HFFc6 (cell line): ENCODE measurements around the gene SIPA1L3. TPM values are rescaled to one million over a fixed set of nuclear protein-coding genes. Genes with fewer than 3 reads are reported as not detected.
A peak's percentile ranks its signal among the peaks of the same experiment; 100 is the strongest.
"Not testable (repeated sequence)": the region's sequence is repeated elsewhere in the genome, so short reads cannot be mapped to it uniquely, and the experiment has no call there.

Experiments
- DNase-seq: peaks from one replicate; pipeline ENCODE4 v3.0.0-alpha.2; 2018
- H3K27ac Mint-ChIP-seq: 2 replicates; pipeline ENCODE4 v1.8.0; 2020; ENCODE audit warnings: mild to moderate bottlenecking, mixed read lengths
- H3K27me3 Mint-ChIP-seq: 2 replicates; pipeline ENCODE4 v1.8.0; 2021; ENCODE audit warnings: mild to moderate bottlenecking, moderate library complexity, mixed read lengths; ENCODE audit not compliant: insufficient read depth
- H3K36me3 Mint-ChIP-seq: 2 replicates; pipeline ENCODE4 v1.8.0; 2021; ENCODE audit warnings: low read depth, mixed read lengths
- H3K4me1 Mint-ChIP-seq: 2 replicates; pipeline ENCODE4 v1.8.0; 2020; ENCODE audit warnings: low read depth, mixed read lengths
- H3K4me3 Mint-ChIP-seq: 2 replicates; pipeline ENCODE4 v1.8.0; 2020; ENCODE audit warnings: mild to moderate bottlenecking, moderate library complexity, mixed read lengths
- H3K9me3 Mint-ChIP-seq: 2 replicates; pipeline ENCODE4 v1.8.0; 2020; ENCODE audit warnings: mild to moderate bottlenecking, mixed read lengths
- total RNA-seq, 6 experiments: library from RNA; stranded (reverse); fragmentation: NEBNext Ultra II Directional; extraction: Animal tissue kit (Norgen Biotek cat#: 25700); gene quantifications; 2 replicates in 1 of 6; 3 replicates in 5 of 6; pipeline ENCODE4 v1.2.3, GENCODE V29; 2021
- TF ChIP-seq, protein P1 (sequence below): fragments of 200-600 bp; sonication (generic); IDR thresholded peaks from 2 replicates; pipeline ENCODE4 v1.5.0; 2021; ENCODE audit warnings: antibody characterized with exemption, mild to moderate bottlenecking

Gene SIPA1L3
- total RNA-seq, 6 experiments from 2014 or later: 34.0 to 46.7 (median 41.8) TPM

DNA sequence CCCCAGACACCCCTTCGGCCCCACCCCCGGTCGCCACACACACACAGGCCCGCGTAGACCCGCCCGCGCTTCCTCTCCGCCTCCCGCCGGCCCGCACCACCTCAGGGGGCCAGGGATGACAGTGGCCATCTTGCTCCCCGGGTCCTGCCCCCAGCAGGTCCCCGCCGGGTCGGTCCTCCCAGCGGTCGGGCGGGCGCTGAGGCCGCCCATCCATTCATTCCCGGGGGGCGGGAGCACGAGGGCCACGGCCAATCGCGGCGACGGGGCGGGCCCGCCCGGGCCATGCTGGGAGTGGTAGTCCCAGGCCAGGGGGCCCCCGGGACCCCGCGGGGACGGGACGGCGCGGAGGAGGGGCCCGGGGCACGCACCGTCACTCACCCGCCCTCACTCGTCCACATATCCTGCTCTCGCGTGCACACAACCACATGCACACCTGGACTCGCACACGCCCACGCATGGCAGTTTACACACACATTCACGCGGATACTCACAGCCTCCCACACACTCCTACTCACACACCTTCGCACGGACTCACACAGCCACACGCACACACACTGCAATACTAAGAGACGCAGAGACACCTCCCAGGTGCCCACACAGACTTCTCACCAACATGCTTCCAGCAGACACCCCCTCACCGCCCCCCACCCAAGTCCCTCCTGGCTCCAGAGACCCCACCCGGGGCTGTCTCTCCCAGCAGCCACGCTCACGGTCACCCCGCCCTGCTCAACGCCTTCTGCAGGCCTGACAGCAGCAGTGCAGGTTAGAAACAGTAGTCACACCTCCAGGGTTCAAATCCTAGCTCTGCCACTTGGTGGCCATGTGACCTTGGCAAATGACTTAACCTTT lies 317.2 kb downstream of the SIPA1L3 start, which contains the start of gene DPF1:
DPF1 (minus strand) TSS at position 209 of the 849 bp plus-strand sequence; CDS start at position 129, 80 bp downstream.
- Mint-ChIP-seq H3K36me3 (peaks cover 7% of the 10 kb centered on the region; the same call in 1 of the 2 replicates), H3K27ac (peak within 1 kb of the TSS; percentile 73), H3K27me3 (peaks cover 2% of the 10 kb centered on the region; the same call in 1 of the 2 replicates), H3K9me3 (no peaks in the 10 kb centered on the region), H3K4me3 (peak within 1 kb of the TSS; percentile 77), H3K4me1 (peaks cover 15% of the 10 kb centered on the region)
- TF ChIP-seq, protein P1, sequence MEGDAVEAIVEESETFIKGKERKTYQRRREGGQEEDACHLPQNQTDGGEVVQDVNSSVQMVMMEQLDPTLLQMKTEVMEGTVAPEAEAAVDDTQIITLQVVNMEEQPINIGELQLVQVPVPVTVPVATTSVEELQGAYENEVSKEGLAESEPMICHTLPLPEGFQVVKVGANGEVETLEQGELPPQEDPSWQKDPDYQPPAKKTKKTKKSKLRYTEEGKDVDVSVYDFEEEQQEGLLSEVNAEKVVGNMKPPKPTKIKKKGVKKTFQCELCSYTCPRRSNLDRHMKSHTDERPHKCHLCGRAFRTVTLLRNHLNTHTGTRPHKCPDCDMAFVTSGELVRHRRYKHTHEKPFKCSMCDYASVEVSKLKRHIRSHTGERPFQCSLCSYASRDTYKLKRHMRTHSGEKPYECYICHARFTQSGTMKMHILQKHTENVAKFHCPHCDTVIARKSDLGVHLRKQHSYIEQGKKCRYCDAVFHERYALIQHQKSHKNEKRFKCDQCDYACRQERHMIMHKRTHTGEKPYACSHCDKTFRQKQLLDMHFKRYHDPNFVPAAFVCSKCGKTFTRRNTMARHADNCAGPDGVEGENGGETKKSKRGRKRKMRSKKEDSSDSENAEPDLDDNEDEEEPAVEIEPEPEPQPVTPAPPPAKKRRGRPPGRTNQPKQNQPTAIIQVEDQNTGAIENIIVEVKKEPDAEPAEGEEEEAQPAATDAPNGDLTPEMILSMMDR: peak; percentile 56
- DNase-seq: peak; percentile 70

DNA sequence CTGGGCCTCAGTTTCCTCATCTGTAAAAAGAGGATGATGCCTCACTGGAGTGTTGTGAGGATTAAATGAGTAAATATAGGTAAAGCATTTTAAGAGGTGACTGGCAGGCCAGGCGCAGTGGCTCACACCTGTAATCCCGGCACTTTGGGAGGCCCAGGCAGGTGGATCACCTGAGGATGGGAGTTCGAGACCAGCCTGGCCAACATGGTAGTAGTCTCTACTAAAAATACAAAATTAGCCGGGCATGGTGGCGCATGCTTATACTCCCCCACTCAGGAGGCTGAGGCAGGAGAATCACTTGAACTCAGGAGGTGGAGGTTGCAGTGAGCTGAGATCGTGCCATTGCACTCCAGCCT lies 317.8 kb downstream of the SIPA1L3 start:
- not testable (repeated sequence) for H3K9me3 Mint-ChIP-seq, H3K27ac Mint-ChIP-seq, H3K36me3 Mint-ChIP-seq, DNase-seq, H3K27me3 Mint-ChIP-seq
- Mint-ChIP-seq H3K4me1 (peaks cover 15% of the 10 kb centered on the region), H3K4me3 (peak overlapping the region; percentile 77)

DNA sequence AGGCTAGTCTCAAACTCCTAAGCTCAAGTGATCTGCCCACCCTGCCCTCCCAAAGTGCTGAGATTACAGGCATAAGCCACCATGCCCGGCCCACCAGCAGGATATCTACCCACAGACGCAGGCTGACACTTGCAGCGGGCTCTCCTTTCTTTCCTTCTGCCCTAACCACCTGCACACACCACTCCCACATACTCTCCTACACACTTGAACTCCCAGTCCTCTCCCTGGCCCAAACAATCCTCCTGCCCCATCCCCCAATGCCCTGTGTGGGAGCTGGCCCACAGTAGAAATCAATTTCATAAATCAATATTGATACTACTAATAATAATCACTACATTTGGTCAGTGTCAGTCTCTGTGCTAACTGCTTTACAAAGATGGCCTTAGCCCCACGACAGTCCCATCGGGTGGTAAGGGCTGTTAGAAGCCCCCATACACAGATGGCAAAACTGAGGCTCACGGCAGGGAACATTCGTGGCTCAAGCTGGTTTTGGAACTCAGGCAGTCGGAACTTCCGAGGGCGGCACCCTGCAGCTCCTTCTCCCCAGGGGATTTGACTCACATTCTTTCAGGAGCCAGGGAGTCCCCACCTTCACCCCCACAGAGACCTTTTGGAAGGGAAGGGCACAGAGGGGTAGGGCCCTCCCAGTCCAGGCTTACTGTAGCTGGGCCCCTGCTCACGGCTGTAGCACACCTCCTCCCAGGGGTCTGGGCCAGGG lies 320.4 kb downstream of the SIPA1L3 start:
- no peaks in the 10 kb centered on the region for H3K36me3 Mint-ChIP-seq
- TF ChIP-seq, protein P1: no peak
- H3K4me3 Mint-ChIP-seq: peak overlapping the region; percentile 54
- peaks cover 8% of the 10 kb centered on the region for H3K27me3 Mint-ChIP-seq
- no peaks in the 10 kb centered on the region for H3K9me3 Mint-ChIP-seq
- DNase-seq: no peak
- H3K27ac Mint-ChIP-seq: no peak overlapping the region
- peaks cover 15% of the 10 kb centered on the region for H3K4me1 Mint-ChIP-seq

DNA sequence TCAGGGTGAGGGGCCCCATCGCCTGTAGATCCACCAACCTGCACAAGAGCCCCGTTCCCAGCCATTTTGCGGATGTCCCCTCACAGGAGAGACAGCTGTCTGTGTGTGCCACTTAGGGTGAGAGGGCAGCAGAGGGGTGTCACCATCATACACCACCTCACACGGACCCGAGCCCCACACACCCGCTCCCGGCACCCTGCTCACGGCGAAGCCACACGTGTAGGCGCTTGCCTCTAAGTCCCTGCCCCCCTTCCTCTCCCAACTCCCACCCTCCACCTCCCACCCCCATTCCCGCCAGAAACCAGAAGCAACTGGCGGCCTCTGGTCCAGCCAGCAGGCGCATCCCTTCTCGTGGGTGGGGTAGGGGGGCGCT lies 321.0 kb downstream of the SIPA1L3 start:
- no peak for DNase-seq
- H3K27me3 Mint-ChIP-seq: peaks cover 8% of the 10 kb centered on the region
- H3K4me3 Mint-ChIP-seq: peak overlapping the region; percentile 54
- no peaks in the 10 kb centered on the region for H3K36me3 Mint-ChIP-seq
- H3K9me3 Mint-ChIP-seq: no peaks in the 10 kb centered on the region
- H3K4me1 Mint-ChIP-seq: peaks cover 11% of the 10 kb centered on the region
- TF ChIP-seq, protein P1: no peak
- H3K27ac Mint-ChIP-seq: no peak overlapping the region

DNA sequence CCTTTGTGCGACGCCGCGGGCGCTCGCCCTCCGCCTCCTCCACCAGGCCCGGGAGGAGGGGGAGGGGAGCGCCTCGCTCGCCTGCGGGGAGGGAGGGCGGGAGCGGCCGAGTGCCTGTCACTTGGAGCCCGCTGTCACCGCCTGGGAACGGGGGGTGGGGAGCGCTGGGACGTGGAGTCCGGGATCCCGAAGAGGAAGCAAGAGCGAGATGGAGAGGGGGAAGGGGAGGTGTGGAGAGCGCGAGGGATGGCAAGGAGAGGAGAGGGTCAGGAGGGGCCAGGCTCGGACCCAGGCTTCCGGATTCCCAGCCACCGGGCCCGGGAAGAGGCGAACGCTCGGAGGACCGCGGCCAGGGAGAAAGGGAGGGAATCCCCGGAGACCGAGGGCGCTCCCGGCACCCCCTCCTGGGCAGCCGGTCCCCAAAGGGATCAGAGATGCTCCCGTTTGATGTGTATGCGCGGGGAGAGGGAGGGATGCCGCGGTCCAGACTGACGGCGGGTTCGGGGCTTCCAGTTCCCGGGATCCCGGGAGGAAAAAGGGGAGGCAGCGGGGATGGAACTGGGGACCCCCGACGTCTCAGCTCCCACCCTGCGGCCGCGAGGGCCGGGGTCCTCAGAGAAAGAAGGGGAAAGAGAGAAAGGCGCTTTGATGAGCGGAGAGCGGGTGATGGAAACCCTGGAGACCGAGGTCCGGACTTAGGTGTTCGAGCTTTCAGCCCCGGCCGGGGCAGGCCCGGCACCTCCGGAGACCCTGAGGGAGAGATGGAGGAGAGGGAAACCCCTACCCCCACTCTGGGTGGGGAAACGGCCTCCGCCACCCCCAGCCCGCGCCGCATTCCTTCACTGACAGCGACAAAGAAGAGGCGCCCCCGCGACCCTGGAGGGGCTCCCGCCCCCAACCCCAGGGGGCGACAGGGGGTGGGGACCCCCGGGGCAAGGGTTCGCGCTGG lies 321.8 kb downstream of the SIPA1L3 start:
- H3K4me1 Mint-ChIP-seq: peaks cover 5% of the 10 kb centered on the region; the same call in 1 of the 2 replicates
- H3K36me3 Mint-ChIP-seq: no peaks in the 10 kb centered on the region
- peaks cover 8% of the 10 kb centered on the region for H3K27me3 Mint-ChIP-seq
- no peak for DNase-seq
- H3K27ac Mint-ChIP-seq: no peak overlapping the region; the same call in 1 of the 2 replicates
- TF ChIP-seq, protein P1: no peak
- H3K4me3 Mint-ChIP-seq: peak overlapping the region; percentile 88
- H3K9me3 Mint-ChIP-seq: no peaks in the 10 kb centered on the region
